Neural progenitor cell (in vitro differentiated cells): ENCODE data around the gene ST3GAL2. TPM values are rescaled to one million over a fixed set of nuclear protein-coding genes. Genes with fewer than 3 reads are reported as not detected.
"Not testable (repeated sequence)": the region's sequence is repeated elsewhere in the genome, so short reads cannot be mapped to it uniquely, and the experiment has no call there.

ENCODE experiments used
- DNase-seq: peaks from one replicate; pipeline ENCODE4 v3.0.0-alpha.2; 2016; ENCODE audit warnings: low spot score
- H2AFZ ChIP-seq: fragments of 200-600 bp; sonication (generic); replicated peaks from 2 replicates; pipeline ENCODE4 v1.6.1; 2016; ENCODE audit warnings: antibody characterized with exemption
- H3F3A ChIP-seq: fragments of 200-600 bp; sonication (generic); 2 replicates; pipeline ENCODE4 v1.6.1; 2016; ENCODE audit warnings: antibody characterized with exemption, low read depth
- H3K27ac ChIP-seq: fragments of 200-600 bp; sonication (generic); 2 replicates; pipeline ENCODE4 v1.5.1; 2016; ENCODE audit warnings: mild to moderate bottlenecking
- H3K27me3 ChIP-seq: fragments of 200-600 bp; sonication (generic); 2 replicates; pipeline ENCODE4 v1.6.1; 2016; ENCODE audit warnings: mild to moderate bottlenecking, moderate library complexity
- H3K36me3 ChIP-seq: fragments of 200-600 bp; sonication (generic); 2 replicates; pipeline ENCODE4 v1.5.1; 2016
- H3K4me1 ChIP-seq: fragments of 200-600 bp; sonication (generic); 2 replicates; pipeline ENCODE4 v1.6.1; 2016; ENCODE audit warnings: mixed run types
- H3K4me2 ChIP-seq: fragments of 200-600 bp; sonication (generic); 2 replicates; pipeline ENCODE4 v1.6.1; 2016
- H3K4me3 ChIP-seq: fragments of 200-600 bp; sonication (generic); 2 replicates; pipeline ENCODE4 v1.5.1; 2016
- H3K79me2 ChIP-seq: fragments of 200-600 bp; sonication (generic); 2 replicates; pipeline ENCODE4 v1.6.1; 2016; ENCODE audit warnings: low read depth
- H3K9ac ChIP-seq: fragments of 200-600 bp; sonication (generic); 2 replicates; pipeline ENCODE4 v1.6.1; 2016
- H3K9me3 ChIP-seq: fragments of 200-600 bp; sonication (generic); 2 replicates; pipeline ENCODE4 v1.5.1; 2016; ENCODE audit warnings: low read depth
- H4K20me1 ChIP-seq: fragments of 200-600 bp; sonication (generic); 2 replicates; pipeline ENCODE4 v1.6.1; 2016; ENCODE audit warnings: low read depth
- H3K27ac Mint-ChIP-seq: 3 replicates; pipeline ENCODE4 v1.8.0; 2021; ENCODE audit warnings: mixed read lengths
- H3K27me3 Mint-ChIP-seq: 2 replicates; pipeline ENCODE4 v1.8.0; 2022; ENCODE audit warnings: low read depth, mild to moderate bottlenecking, inconsistent platforms, moderate library complexity, mixed read lengths; ENCODE audit not compliant: insufficient read depth
- H3K36me3 Mint-ChIP-seq: 3 replicates; pipeline ENCODE4 v1.8.0; 2021; ENCODE audit warnings: mixed read lengths
- H3K4me1 Mint-ChIP-seq: 3 replicates; pipeline ENCODE4 v1.8.0; 2021; ENCODE audit warnings: mixed read lengths
- H3K4me3 Mint-ChIP-seq: 3 replicates; pipeline ENCODE4 v1.8.0; 2021; ENCODE audit warnings: mild to moderate bottlenecking, moderate library complexity, mixed read lengths
- H3K9me3 Mint-ChIP-seq: 3 replicates; pipeline ENCODE4 v1.8.0; 2020; ENCODE audit warnings: mixed read lengths
- CTCF ChIP-seq: fragments of 200-600 bp; sonication (generic); IDR thresholded peaks from 2 replicates; pipeline ENCODE4 v1.5.1; 2017; ENCODE audit warnings: antibody characterized with exemption, mild to moderate bottlenecking
- EZH2 ChIP-seq: fragments of 200-600 bp; sonication (generic); IDR thresholded peaks from 2 replicates; pipeline ENCODE4 v1.6.1; 2017; ENCODE audit warnings: antibody characterized with exemption, mild to moderate bottlenecking, moderate library complexity
- EZH2phosphoT487 ChIP-seq: fragments of 200-600 bp; sonication (generic); IDR thresholded peaks from 2 replicates; pipeline ENCODE4 v1.6.1; 2017; ENCODE audit warnings: antibody characterized with exemption
- total RNA-seq: library from RNA; depleted of rRNA; stranded (reverse); fragments of >200 nt; gene quantifications from 2 replicates; pipeline ENCODE4 v1.2.3, GENCODE V29; 2015; ENCODE audit warnings: low replicate concordance

The ST3GAL2 gene
- total RNA-seq, 1 donor from 2014 or later = 11.6 TPM

GRCh38 chr16:70453892-70454221 lies 15.0 kb upstream of the ST3GAL2 start:
- Histone ChIP-seq H3K4me2 (peak overlapping the region; percentile 90), H2AFZ (peak overlapping the region; percentile 97), H4K20me1 (no peaks in the 10 kb centered on the region), H3K9ac (peak overlapping the region; percentile 99), H3K36me3 (no peaks in the 10 kb centered on the region), H3K27me3 (no peaks in the 10 kb centered on the region), H3K79me2 (peaks cover 7% of the 10 kb centered on the region), H3K4me1 (peaks cover 7% of the 10 kb centered on the region), H3K4me3 (peak overlapping the region; percentile 74), H3F3A (peaks cover 11% of the 10 kb centered on the region), H3K9me3 (no peaks in the 10 kb centered on the region), H3K27ac (no peak overlapping the region)
- Mint-ChIP-seq H3K4me1 (peaks cover 14% of the 10 kb centered on the region), H3K27ac (peak overlapping the region; percentile 97), H3K9me3 (no peaks in the 10 kb centered on the region), H3K36me3 (no peaks in the 10 kb centered on the region), H3K27me3 (peaks cover 5% of the 10 kb centered on the region), H3K4me3 (peak overlapping the region; percentile 94)
- no peak for TF ChIP-seq CTCF
- DNase-seq = peak; percentile 66

- Mint-ChIP-seq H3K27me3 (peaks cover 5% of the 10 kb centered on the region), H3K4me1 (peaks cover 14% of the 10 kb centered on the region), H3K36me3 (no peaks in the 10 kb centered on the region), H3K9me3 (no peaks in the 10 kb centered on the region), H3K4me3 (peak overlapping the region; percentile 94), H3K27ac (peak overlapping the region; percentile 97)
- Histone ChIP-seq H3K4me1 (peaks cover 7% of the 10 kb centered on the region), H3K9ac (peak overlapping the region; percentile 99), H3K9me3 (no peaks in the 10 kb centered on the region), H3K36me3 (no peaks in the 10 kb centered on the region), H3K4me2 (peak overlapping the region; percentile 90), H3K27me3 (no peaks in the 10 kb centered on the region), H3K79me2 (peaks cover 7% of the 10 kb centered on the region), H3K27ac (no peak overlapping the region), H2AFZ (peak overlapping the region; percentile 97), H3K4me3 (peak overlapping the region; percentile 74), H3F3A (peaks cover 11% of the 10 kb centered on the region), H4K20me1 (no peaks in the 10 kb centered on the region)
- TF ChIP-seq EZH2 (no peak), EZH2phosphoT487 (no peak), CTCF (no peak)
- DNase-seq = no peak
Observed at GRCh38 chr16:70453117-70453891, 14.4 kb upstream of the ST3GAL2 start.

- not testable (repeated sequence) for H3K9ac ChIP-seq, H3K36me3 ChIP-seq
Observed at GRCh38 chr16:70451004-70451340, 12.1 kb upstream of the ST3GAL2 start.

GRCh38 chr16:70450142-70451003 lies 11.5 kb upstream of the ST3GAL2 start:
- not testable (repeated sequence) for H3K4me2 ChIP-seq, DNase-seq, H3K9ac ChIP-seq, H2AFZ ChIP-seq, H3K27ac Mint-ChIP-seq, H3F3A ChIP-seq, H3K79me2 ChIP-seq, H3K4me3 Mint-ChIP-seq, H3K36me3 Mint-ChIP-seq, H4K20me1 ChIP-seq, H3K4me1 ChIP-seq, H3K36me3 ChIP-seq, H3K27ac ChIP-seq, H3K4me3 ChIP-seq, H3K27me3 Mint-ChIP-seq, H3K9me3 ChIP-seq, H3K27me3 ChIP-seq, H3K9me3 Mint-ChIP-seq
- peaks cover 12% of the 10 kb centered on the region for H3K4me1 Mint-ChIP-seq

More at GRCh38 chr16:70451004-70451340, 12.1 kb upstream of the ST3GAL2 start:
- H3K4me1 Mint-ChIP-seq = peaks cover 12% of the 10 kb centered on the region
- not testable (repeated sequence) for H3K79me2 ChIP-seq, H3K36me3 Mint-ChIP-seq, H3K4me3 Mint-ChIP-seq, H3F3A ChIP-seq, H3K27ac ChIP-seq, H3K9me3 ChIP-seq, H4K20me1 ChIP-seq, H3K9me3 Mint-ChIP-seq, H3K27me3 Mint-ChIP-seq, H3K27ac Mint-ChIP-seq, H2AFZ ChIP-seq, H3K4me3 ChIP-seq, DNase-seq, H3K4me2 ChIP-seq, H3K4me1 ChIP-seq, H3K27me3 ChIP-seq
